GM19023 (cell line): Measurements from ENCODE around the gene CPNE5.

Source experiments
- ATAC-seq: cut with Tn5 transposase; IDR thresholded peaks from one replicate; pipeline ENCODE4 v1.9.1; 2021; ENCODE audit warnings: mild to moderate bottlenecking, moderate library complexity; ENCODE audit not compliant: unreplicated experiment

The CPNE5 gene

GRCh38 chr6:36751091-36751490 lies 88.2 kb downstream of the CPNE5 start:
- ATAC-seq, result no peak

GRCh38 chr6:36749829-36750489 lies 89.3 kb downstream of the CPNE5 start:
- no peak for ATAC-seq

- no peak for ATAC-seq
Observed at GRCh38 chr6:36746251-36746650, 93.0 kb downstream of the CPNE5 start.

GRCh38 chr6:36745836-36746235 lies 93.4 kb downstream of the CPNE5 start:
- no peak for ATAC-seq

GRCh38 chr6:36745283-36745682 lies 94.0 kb downstream of the CPNE5 start:
- no peak for ATAC-seq

- ATAC-seq, result no peak
Observed at GRCh38 chr6:36744304-36744673, 95.0 kb downstream of the CPNE5 start.

GRCh38 chr6:36743538-36744303 lies 95.5 kb downstream of the CPNE5 start:
- ATAC-seq, result no peak

GRCh38 chr6:36743032-36743431 lies 96.2 kb downstream of the CPNE5 start:
- ATAC-seq, result no peak

- ATAC-seq, result no peak
Observed at GRCh38 chr6:36742146-36742545, 97.1 kb downstream of the CPNE5 start.

GRCh38 chr6:36740818-36741179 lies 98.4 kb downstream of the CPNE5 start:
- ATAC-seq, result no peak

- ATAC-seq, result no peak
Observed at GRCh38 chr6:36739947-36740817, 99.1 kb downstream of the CPNE5 start.

- ATAC-seq, result no peak
Observed at GRCh38 chr6:36738108-36738507, 101.1 kb downstream of the CPNE5 start.

- ATAC-seq, result no peak
Observed at GRCh38 chr6:36737043-36737785, 102.0 kb downstream of the CPNE5 start.

GRCh38 chr6:36735110-36736071 lies 103.9 kb downstream of the CPNE5 start:
- ATAC-seq, result no peak

GRCh38 chr6:36734486-36735060 lies 104.7 kb downstream of the CPNE5 start:
- ATAC-seq, result no peak

- no peak for ATAC-seq
Observed at GRCh38 chr6:36733300-36733699, 105.9 kb downstream of the CPNE5 start.

- no peak for ATAC-seq
Observed at GRCh38 chr6:36731622-36732310, 107.5 kb downstream of the CPNE5 start.

GRCh38 chr6:36730424-36731380 lies 108.5 kb downstream of the CPNE5 start:
- no peak for ATAC-seq
